WTC11 (cell line): Measurements from ENCODE around the gene NDUFS6. TPM values are rescaled to one million over a fixed set of nuclear protein-coding genes. Genes with fewer than 3 reads are reported as not detected.

Experiments used
- ATAC-seq: fragments of 200-7000 bp; cut with Tn5 transposase; 2 replicates; pipeline ENCODE4 v1.10.0; 2021; ENCODE audit warnings: mild to moderate bottlenecking, moderate library complexity
- CTCF ChIA-PET: fragments of 300-600 bp; sonication (Branson Sonifier 250); formaldehyde crosslinking; loops from one replicate; lab custom pipeline; 2021; ENCODE audit warnings: antibody characterized with exemption; lab: Charles Lee
- POLR2A ChIA-PET: fragments of 350-600 bp; sonication (Branson Sonifier 250); formaldehyde crosslinking; loops from one replicate; lab custom pipeline; 2021; ENCODE audit warnings: antibody characterized with exemption; lab: Charles Lee
- DNase-seq: peaks from one replicate; pipeline ENCODE4 v3.0.0; 2021; ENCODE audit warnings: low spot score
- H3K27ac Mint-ChIP-seq: 2 replicates; pipeline ENCODE4 v1.8.0; 2021; ENCODE audit warnings: mixed read lengths
- H3K27me3 Mint-ChIP-seq: 2 replicates; pipeline ENCODE4 v1.8.0; 2021; ENCODE audit warnings: low read depth, mild to moderate bottlenecking, moderate library complexity, mixed read lengths
- H3K36me3 Mint-ChIP-seq: 2 replicates; pipeline ENCODE4 v1.8.0; 2021; ENCODE audit warnings: mixed read lengths
- H3K4me1 Mint-ChIP-seq: 2 replicates; pipeline ENCODE4 v1.8.0; 2022; ENCODE audit warnings: mixed read lengths
- H3K4me3 Mint-ChIP-seq: 2 replicates; pipeline ENCODE4 v1.8.0; 2021; ENCODE audit warnings: mild to moderate bottlenecking, moderate library complexity, mixed read lengths
- H3K9me3 Mint-ChIP-seq: 2 replicates; pipeline ENCODE4 v1.8.0; 2021; ENCODE audit warnings: mixed read lengths
- FOXP1 ChIP-seq: sonication (generic); formaldehyde crosslinking; IDR thresholded peaks from 2 replicates; pipeline ENCODE4 v1.8.0; 2022; ENCODE audit warnings: missing genetic modification reagents, mild to moderate bottlenecking, moderate library complexity, borderline replicate concordance
- GABPB1 ChIP-seq: sonication (generic); formaldehyde crosslinking; IDR thresholded peaks from 2 replicates; pipeline ENCODE4 v1.8.1; 2023; ENCODE audit warnings: mild to moderate bottlenecking, missing genetic modification reagents
- IRF2 ChIP-seq: sonication (generic); formaldehyde crosslinking; IDR thresholded peaks from 2 replicates; pipeline ENCODE4 v1.8.0; 2022; ENCODE audit warnings: low read depth, missing genetic modification reagents, borderline replicate concordance
- KAT7 ChIP-seq: sonication (generic); formaldehyde crosslinking; IDR thresholded peaks from 2 replicates; pipeline ENCODE4 v1.8.1; 2023; ENCODE audit warnings: missing genetic modification reagents, mild to moderate bottlenecking, borderline replicate concordance
- MXD4 ChIP-seq: fragments of 250-450 bp; sonication (Bioruptor Pico); IDR thresholded peaks from 2 replicates; pipeline ENCODE4 v1.8.0; 2021; ENCODE audit warnings: mild to moderate bottlenecking, moderate library complexity, borderline replicate concordance
- PRRX2 ChIP-seq: fragments of 250-450 bp; sonication (Bioruptor Pico); IDR thresholded peaks from 2 replicates; pipeline ENCODE4 v1.8.0; 2021; ENCODE audit warnings: mild to moderate bottlenecking
- SMAD3 ChIP-seq: sonication (generic); formaldehyde crosslinking; IDR thresholded peaks from 2 replicates; pipeline ENCODE4 v1.8.0; 2022; ENCODE audit warnings: missing genetic modification reagents, mild to moderate bottlenecking, borderline replicate concordance
- TEAD1 ChIP-seq: sonication (generic); formaldehyde crosslinking; IDR thresholded peaks from 2 replicates; pipeline ENCODE4 v1.8.0; 2022; ENCODE audit warnings: mild to moderate bottlenecking, missing genetic modification reagents
- ZBTB21 ChIP-seq: sonication (generic); formaldehyde crosslinking; IDR thresholded peaks from 2 replicates; pipeline ENCODE4 v1.8.1; 2023; ENCODE audit warnings: mild to moderate bottlenecking, missing genetic modification reagents, borderline replicate concordance
- ZNF263 ChIP-seq: sonication (generic); formaldehyde crosslinking; IDR thresholded peaks from 2 replicates; pipeline ENCODE4 v1.8.1; 2022; ENCODE audit warnings: low read depth, mild to moderate bottlenecking, moderate library complexity, missing genetic modification reagents
- total RNA-seq: library from RNA; stranded (reverse); gene quantifications from 3 replicates; pipeline ENCODE4 v1.2.3, GENCODE V29; 2021
- TF ChIP-seq, protein P1 (sequence below): sonication (generic); formaldehyde crosslinking; IDR thresholded peaks from 2 replicates; pipeline ENCODE4 v1.8.1; 2023; ENCODE audit warnings: mild to moderate bottlenecking, missing genetic modification reagents, moderate library complexity
- TF ChIP-seq, protein P2 (sequence below): sonication (generic); formaldehyde crosslinking; IDR thresholded peaks from 2 replicates; pipeline ENCODE4 v1.8.1; 2023; ENCODE audit warnings: mild to moderate bottlenecking, missing genetic modification reagents, moderate library complexity
- TF ChIP-seq, protein P3 (sequence below): fragments of 250-450 bp; sonication (Bioruptor Pico); conservative IDR thresholded peaks from 2 replicates; pipeline ENCODE4 v1.9.0; 2021; ENCODE audit warnings: mild to moderate bottlenecking
- TF ChIP-seq, protein P4 (sequence below): sonication (generic); formaldehyde crosslinking; IDR thresholded peaks from 2 replicates; pipeline ENCODE4 v1.8.1; 2023; ENCODE audit warnings: mild to moderate bottlenecking, missing genetic modification reagents, borderline replicate concordance
- TF ChIP-seq, protein P5 (sequence below): sonication (generic); formaldehyde crosslinking; IDR thresholded peaks from 2 replicates; pipeline ENCODE4 v1.8.1; 2022; ENCODE audit warnings: missing genetic modification reagents, borderline replicate concordance
- TF ChIP-seq, protein P6 (sequence below): fragments of 250-450 bp; sonication (Bioruptor Pico); IDR thresholded peaks from 2 replicates; pipeline ENCODE4 v1.9.0; 2021; ENCODE audit warnings: mild to moderate bottlenecking

The NDUFS6 gene
- total RNA-seq, 1 experiment from 2014 or later: 84.3 TPM

DNA sequence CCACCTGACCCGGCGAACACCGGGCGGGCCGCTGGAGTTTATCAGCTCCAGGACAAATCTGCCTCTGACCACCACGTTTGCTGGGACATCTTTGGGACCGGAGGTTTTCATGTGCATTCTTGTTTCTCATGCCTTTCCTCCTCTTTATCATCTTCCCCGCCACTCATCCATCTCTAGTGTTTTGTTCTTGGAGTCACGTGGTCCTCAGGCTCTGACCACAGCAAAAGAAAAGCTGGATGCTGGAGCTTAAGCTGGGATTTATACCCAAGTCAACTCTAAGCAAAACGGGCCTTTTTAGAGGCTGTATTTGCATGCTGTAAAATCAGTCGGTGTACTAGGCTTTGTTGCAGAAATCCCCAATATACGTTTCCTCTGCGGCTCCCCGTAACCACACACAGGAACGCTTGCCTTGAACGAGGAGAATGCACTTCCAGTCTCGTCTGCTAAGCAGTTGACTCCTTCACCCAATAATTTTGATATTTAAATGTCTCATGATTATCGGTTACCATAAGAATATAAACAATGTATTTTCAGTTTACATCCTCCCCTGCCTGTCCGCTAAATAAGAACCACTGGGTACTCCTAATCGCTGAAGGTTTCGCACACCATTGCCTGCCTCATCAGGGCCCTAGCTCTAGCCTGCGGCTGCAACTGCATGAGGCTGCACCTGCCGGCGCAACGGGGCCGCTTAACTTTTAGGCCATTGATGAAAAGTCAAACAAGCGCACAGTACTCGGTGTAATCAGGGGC lies 560 bp upstream of the NDUFS6 start (continued):
- TF ChIP-seq MXD4 (CRISPR knock-in tag) (no peak), IRF2 (no peak), FOXP1 (CRISPR knock-in tag) (no peak)
- TF ChIP-seq, protein P1, sequence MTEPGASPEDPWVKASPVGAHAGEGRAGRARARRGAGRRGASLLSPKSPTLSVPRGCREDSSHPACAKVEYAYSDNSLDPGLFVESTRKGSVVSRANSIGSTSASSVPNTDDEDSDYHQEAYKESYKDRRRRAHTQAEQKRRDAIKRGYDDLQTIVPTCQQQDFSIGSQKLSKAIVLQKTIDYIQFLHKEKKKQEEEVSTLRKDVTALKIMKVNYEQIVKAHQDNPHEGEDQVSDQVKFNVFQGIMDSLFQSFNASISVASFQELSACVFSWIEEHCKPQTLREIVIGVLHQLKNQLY: no peak
- TF ChIP-seq, protein P2, sequence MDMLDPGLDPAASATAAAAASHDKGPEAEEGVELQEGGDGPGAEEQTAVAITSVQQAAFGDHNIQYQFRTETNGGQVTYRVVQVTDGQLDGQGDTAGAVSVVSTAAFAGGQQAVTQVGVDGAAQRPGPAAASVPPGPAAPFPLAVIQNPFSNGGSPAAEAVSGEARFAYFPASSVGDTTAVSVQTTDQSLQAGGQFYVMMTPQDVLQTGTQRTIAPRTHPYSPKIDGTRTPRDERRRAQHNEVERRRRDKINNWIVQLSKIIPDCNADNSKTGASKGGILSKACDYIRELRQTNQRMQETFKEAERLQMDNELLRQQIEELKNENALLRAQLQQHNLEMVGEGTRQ (CRISPR knock-in tag): peak; percentile 85
- TF ChIP-seq, protein P3, sequence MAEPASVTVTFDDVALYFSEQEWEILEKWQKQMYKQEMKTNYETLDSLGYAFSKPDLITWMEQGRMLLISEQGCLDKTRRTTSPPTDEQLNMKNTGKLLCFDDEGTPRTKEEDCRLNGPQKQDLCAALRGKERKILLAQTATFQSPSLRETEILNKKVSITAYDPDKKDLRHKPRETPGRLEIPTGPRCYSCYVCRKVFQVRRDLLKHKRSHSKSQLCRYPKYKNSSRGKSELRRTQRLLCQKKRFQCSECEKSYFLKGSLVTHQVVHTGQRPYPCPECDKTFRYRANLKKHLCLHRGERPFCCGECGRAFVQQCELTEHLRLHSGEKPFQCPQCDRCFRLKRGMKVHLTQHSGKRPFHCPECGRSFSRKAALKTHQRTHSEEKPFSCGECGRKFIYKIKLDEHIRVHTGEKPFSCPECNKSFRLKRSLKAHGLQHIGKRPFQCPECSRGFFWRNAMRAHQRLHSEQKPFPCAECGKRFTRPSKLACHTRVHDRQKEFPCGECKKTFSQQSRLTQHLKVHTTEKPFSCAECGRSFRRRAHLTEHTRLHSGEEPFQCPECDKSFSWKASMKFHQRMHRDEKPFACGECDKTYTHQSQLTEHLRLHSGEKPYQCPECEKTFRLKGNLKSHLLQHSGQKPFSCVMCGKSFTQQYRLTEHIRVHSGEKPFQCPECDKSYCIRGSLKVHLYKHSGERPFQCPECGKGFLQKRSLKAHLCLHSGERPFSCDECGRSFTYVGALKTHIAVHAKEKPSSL (CRISPR knock-in tag): no peak
- TF ChIP-seq, all 79 proteins: peak for 3

DNA sequence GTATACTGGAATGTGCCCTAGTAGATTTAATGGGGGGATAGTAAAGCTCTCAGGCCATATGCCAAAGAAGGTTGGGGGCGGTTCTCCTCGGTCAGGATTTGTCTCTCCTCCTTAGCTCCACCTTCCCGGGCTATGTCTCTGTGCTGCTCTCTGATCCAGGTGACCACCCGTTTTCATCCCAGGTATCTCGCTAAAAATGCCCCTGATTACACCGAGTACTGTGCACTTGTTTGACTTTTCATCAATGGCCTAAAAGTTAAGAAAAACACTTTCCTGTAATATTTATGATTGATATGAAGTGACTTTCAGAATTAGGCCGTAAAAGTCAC lies 724 bp downstream of the NDUFS6 start:
- H3K4me3 Mint-ChIP-seq: peak overlapping the region; percentile 99
- ChIA-PET POLR2A (no interaction called here), CTCF (interaction anchor here (0.8 to 2.0 kb wide), 2 partner anchors 38 to 135 kb away, joined by 3 to 15 read pairs; no protein-coding TSS in a partner anchor)
- peak overlapping the region; percentile 91 for H3K27ac Mint-ChIP-seq
- H3K4me1 Mint-ChIP-seq: peaks cover 18% of the 10 kb centered on the region
- peaks cover 56% of the 10 kb centered on the region for H3K36me3 Mint-ChIP-seq
- TF ChIP-seq, protein P3 (CRISPR knock-in tag): no peak
- no peak for TF ChIP-seq IRF2
- TF ChIP-seq ZBTB21 (CRISPR knock-in tag): no peak
- TF ChIP-seq PRRX2 (CRISPR knock-in tag): no peak
- TF ChIP-seq ZNF263 (CRISPR knock-in tag): no peak
- no peak for TF ChIP-seq TEAD1
- TF ChIP-seq SMAD3 (CRISPR knock-in tag): no peak
- no peak for TF ChIP-seq KAT7 (CRISPR knock-in tag)
- no peak for DNase-seq
- no peaks in the 10 kb centered on the region for H3K27me3 Mint-ChIP-seq
- H3K9me3 Mint-ChIP-seq: no peaks in the 10 kb centered on the region
- peak; percentile 49 for ATAC-seq

DNA sequence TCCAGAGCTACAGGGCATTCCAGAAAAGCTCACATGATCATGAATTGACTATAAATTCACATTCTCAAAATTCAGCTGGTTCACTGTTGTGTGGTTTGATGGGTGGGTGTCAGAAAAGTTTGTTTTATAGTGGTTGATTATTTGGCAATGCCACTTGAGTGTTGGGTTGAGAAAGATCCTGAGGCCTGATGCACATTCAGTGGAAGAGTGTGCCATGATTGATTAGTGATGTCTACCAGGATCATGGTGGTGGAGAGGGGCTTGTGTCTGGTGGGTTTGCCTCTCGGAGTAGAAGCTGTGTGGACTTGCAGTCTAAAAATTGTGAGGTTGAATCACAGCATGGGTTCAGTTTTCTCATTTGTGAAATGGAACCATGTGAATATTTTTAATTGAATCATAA lies 2.0 kb downstream of the NDUFS6 start:
- POLR2A ChIA-PET: no interaction called here
- Mint-ChIP-seq H3K4me3 (peak overlapping the region; percentile 36), H3K27me3 (no peaks in the 10 kb centered on the region), H3K4me1 (peaks cover 17% of the 10 kb centered on the region), H3K36me3 (peaks cover 57% of the 10 kb centered on the region), H3K9me3 (no peaks in the 10 kb centered on the region), H3K27ac (peak overlapping the region; percentile 31)
- DNase-seq (no peak), ATAC-seq (no peak)
- CTCF ChIA-PET: no interaction called here
- TF ChIP-seq, protein P4, sequence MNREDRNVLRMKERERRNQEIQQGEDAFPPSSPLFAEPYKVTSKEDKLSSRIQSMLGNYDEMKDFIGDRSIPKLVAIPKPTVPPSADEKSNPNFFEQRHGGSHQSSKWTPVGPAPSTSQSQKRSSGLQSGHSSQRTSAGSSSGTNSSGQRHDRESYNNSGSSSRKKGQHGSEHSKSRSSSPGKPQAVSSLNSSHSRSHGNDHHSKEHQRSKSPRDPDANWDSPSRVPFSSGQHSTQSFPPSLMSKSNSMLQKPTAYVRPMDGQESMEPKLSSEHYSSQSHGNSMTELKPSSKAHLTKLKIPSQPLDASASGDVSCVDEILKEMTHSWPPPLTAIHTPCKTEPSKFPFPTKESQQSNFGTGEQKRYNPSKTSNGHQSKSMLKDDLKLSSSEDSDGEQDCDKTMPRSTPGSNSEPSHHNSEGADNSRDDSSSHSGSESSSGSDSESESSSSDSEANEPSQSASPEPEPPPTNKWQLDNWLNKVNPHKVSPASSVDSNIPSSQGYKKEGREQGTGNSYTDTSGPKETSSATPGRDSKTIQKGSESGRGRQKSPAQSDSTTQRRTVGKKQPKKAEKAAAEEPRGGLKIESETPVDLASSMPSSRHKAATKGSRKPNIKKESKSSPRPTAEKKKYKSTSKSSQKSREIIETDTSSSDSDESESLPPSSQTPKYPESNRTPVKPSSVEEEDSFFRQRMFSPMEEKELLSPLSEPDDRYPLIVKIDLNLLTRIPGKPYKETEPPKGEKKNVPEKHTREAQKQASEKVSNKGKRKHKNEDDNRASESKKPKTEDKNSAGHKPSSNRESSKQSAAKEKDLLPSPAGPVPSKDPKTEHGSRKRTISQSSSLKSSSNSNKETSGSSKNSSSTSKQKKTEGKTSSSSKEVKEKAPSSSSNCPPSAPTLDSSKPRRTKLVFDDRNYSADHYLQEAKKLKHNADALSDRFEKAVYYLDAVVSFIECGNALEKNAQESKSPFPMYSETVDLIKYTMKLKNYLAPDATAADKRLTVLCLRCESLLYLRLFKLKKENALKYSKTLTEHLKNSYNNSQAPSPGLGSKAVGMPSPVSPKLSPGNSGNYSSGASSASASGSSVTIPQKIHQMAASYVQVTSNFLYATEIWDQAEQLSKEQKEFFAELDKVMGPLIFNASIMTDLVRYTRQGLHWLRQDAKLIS (CRISPR knock-in tag): no peak
- TF ChIP-seq GABPB1: no peak
- TF ChIP-seq, protein P5, sequence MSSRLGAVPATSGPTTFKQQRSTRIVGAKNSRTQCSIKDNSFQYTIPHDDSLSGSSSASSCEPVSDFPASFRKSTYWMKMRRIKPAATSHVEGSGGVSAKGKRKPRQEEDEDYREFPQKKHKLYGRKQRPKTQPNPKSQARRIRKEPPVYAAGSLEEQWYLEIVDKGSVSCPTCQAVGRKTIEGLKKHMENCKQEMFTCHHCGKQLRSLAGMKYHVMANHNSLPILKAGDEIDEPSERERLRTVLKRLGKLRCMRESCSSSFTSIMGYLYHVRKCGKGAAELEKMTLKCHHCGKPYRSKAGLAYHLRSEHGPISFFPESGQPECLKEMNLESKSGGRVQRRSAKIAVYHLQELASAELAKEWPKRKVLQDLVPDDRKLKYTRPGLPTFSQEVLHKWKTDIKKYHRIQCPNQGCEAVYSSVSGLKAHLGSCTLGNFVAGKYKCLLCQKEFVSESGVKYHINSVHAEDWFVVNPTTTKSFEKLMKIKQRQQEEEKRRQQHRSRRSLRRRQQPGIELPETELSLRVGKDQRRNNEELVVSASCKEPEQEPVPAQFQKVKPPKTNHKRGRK (CRISPR knock-in tag): no peak
- TF ChIP-seq, protein P6, sequence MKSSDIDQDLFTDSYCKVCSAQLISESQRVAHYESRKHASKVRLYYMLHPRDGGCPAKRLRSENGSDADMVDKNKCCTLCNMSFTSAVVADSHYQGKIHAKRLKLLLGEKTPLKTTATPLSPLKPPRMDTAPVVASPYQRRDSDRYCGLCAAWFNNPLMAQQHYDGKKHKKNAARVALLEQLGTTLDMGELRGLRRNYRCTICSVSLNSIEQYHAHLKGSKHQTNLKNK (CRISPR knock-in tag): no peak
